HepG2 (cell line): Measurements from ENCODE around the gene SLBP. TPM values are rescaled to one million over a fixed set of nuclear protein-coding genes. Genes with fewer than 3 reads are reported as not detected.

Experiments
- HOXA9 ChIP-seq: sonication (generic); formaldehyde crosslinking; IDR thresholded peaks from 2 replicates; pipeline ENCODE4 v1.8.1; 2022; ENCODE audit warnings: missing genetic modification reagents, mild to moderate bottlenecking, moderate library complexity, borderline replicate concordance
- MTA3 ChIP-seq: sonication (generic); formaldehyde crosslinking; IDR thresholded peaks from 2 replicates; pipeline ENCODE4 v1.4.0; 2020; ENCODE audit warnings: missing genetic modification reagents
- RARA ChIP-seq: IDR thresholded peaks from 2 replicates; pipeline ENCODE4 v1.6.1; 2016; ENCODE audit warnings: missing genetic modification reagents, missing compliant biosample characterization
- RERE ChIP-seq: IDR thresholded peaks from 2 replicates; pipeline ENCODE4 v1.6.1; 2016; ENCODE audit warnings: low read depth, missing genetic modification reagents, missing compliant biosample characterization
- SP1 ChIP-seq, 2 experiments: fragments of 450-650 bp in 1 of 2; sonication (generic) in 1 of 2; formaldehyde crosslinking in 1 of 2; IDR thresholded peaks; 2 replicates each; pipeline versions ENCODE4 v1.4.0 to v1.6.1; 2016 to 2020; ENCODE audit warnings: missing genetic modification reagents in 1 of 2
- TBX3 ChIP-seq: fragments of 450-650 bp; IDR thresholded peaks from 2 replicates; pipeline ENCODE4 v1.6.1; 2017; ENCODE audit warnings: antibody characterized with exemption, mild to moderate bottlenecking, inconsistent platforms, borderline replicate concordance
- TEAD2 ChIP-seq: sonication (generic); formaldehyde crosslinking; IDR thresholded peaks from 2 replicates; pipeline ENCODE4 v1.9.0; 2021; ENCODE audit warnings: missing genetic modification reagents
- WIZ ChIP-seq: sonication (generic); formaldehyde crosslinking; IDR thresholded peaks from 2 replicates; pipeline ENCODE4 v1.5.1; 2020; ENCODE audit warnings: mild to moderate bottlenecking, missing genetic modification reagents
- ZBTB34 ChIP-seq: sonication (generic); formaldehyde crosslinking; IDR thresholded peaks from 2 replicates; pipeline ENCODE4 v1.8.0; 2022; ENCODE audit warnings: mild to moderate bottlenecking, missing genetic modification reagents
- ZBTB7B ChIP-seq: sonication (generic); formaldehyde crosslinking; IDR thresholded peaks from 2 replicates; pipeline ENCODE4 v1.4.0; 2020; ENCODE audit warnings: missing genetic modification reagents
- ZNF101 ChIP-seq: sonication (generic); formaldehyde crosslinking; IDR thresholded peaks from 2 replicates; pipeline ENCODE4 v1.4.0; 2020; ENCODE audit warnings: mild to moderate bottlenecking, low read depth, missing genetic modification reagents, borderline replicate concordance
- ZNF180 ChIP-seq: sonication (generic); formaldehyde crosslinking; IDR thresholded peaks from 2 replicates; pipeline ENCODE4 v1.4.0; 2020; ENCODE audit warnings: low read depth, missing genetic modification reagents, borderline replicate concordance
- ZNF282 ChIP-seq: fragments of 450-650 bp; IDR thresholded peaks from 2 replicates; pipeline ENCODE4 v1.6.1; 2018; ENCODE audit not compliant: partially characterized antibody
- ZNF672 ChIP-seq: sonication (generic); formaldehyde crosslinking; IDR thresholded peaks from 2 replicates; pipeline ENCODE4 v1.8.1; 2022; ENCODE audit warnings: missing genetic modification reagents
- ZNF674 ChIP-seq: sonication (generic); formaldehyde crosslinking; IDR thresholded peaks from 2 replicates; pipeline ENCODE4 v1.5.0; 2020; ENCODE audit warnings: low read depth, mild to moderate bottlenecking, missing genetic modification reagents
- ZNF746 ChIP-seq: sonication (generic); formaldehyde crosslinking; IDR thresholded peaks from 2 replicates; pipeline ENCODE4 v1.8.0; 2022; ENCODE audit warnings: mild to moderate bottlenecking, missing genetic modification reagents
- polyA plus RNA-seq, 8 experiments: library from polyadenylated mRNA; depleted of rRNA in 3 of 8; stranded (reverse) in 7 of 8; unstranded in 1 of 8; fragments of >200 nt; fragmentation: Illumina TruSeq in 4 of 8; extraction: Trizol in 4 of 8; gene quantifications; 2 replicates each; pipeline versions ENCODE4 v1.2.1 to v1.2.3, GENCODE V29; 2011 to 2016; ENCODE audit warnings: low read depth in 4 of 8, missing spikeins in 1 of 8, mixed read lengths in 1 of 8; ENCODE audit not compliant: insufficient read depth in 1 of 8
- total RNA-seq, 5 experiments: library from RNA; depleted of rRNA; stranded (reverse); fragments of >200 nt; fragmentation: Illumina TruSeq; extraction: Trizol; gene quantifications; 2 replicates each; pipeline ENCODE4 v1.2.3, GENCODE V29; 2016; ENCODE audit warnings: low read depth in 1 of 5
- TF ChIP-seq, protein P1 (sequence below): IDR thresholded peaks from 2 replicates; pipeline ENCODE4 v1.4.0; 2020; ENCODE audit warnings: mild to moderate bottlenecking, missing genetic modification reagents
- TF ChIP-seq, protein P2 (sequence below): sonication (generic); formaldehyde crosslinking; IDR thresholded peaks from 2 replicates; pipeline ENCODE4 v1.4.0; 2020; ENCODE audit warnings: low read depth, mild to moderate bottlenecking, missing genetic modification reagents

The SLBP gene
- total and polyA plus RNA-seq, 2 of the 13 experiments (the other 11 are each of a cell fraction or from before 2014, with no cell fraction given), result 43.9 to 104 TPM

DNA sequence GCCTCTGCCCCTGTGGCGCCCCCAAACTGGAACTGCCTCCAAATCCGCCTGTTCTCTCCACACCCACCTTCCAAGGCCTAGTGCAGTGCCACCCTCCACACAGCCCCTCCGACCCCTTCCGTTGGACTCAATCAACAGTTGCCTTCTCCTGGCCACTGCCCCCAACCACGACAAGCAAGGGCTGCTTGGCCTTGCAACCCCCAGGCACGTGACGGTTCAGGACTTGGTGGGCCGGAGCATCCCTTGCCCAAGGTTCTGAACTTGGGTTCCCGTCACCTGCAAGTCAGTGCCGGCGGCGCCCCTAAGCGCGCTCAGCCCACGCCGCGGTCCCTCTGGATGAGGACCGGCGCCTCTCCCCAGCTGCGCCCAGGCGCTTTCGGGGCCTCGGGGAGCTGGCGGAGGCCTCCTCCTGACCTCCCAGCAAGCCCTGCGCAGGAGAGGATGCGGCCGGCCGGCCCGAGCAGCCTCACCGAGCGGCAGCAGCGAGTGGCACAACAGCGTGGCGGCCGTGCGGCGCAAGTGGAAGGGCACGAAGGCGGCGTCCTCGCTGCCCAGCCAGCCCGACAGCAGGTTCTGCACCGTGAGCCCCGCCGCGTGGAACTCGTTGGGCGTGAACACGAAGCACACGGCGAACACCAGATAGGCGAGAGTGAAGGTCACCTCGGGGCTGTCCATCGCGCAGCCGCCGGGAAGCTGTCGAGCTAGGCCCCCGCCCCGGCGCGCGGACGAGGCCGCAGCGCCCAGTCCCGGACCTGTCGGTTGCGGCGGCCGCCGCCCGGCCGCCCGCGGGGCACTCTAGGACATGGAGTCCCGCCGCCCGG lies 8.3 kb upstream of the SLBP start (continued):
- TF ChIP-seq, protein P1, sequence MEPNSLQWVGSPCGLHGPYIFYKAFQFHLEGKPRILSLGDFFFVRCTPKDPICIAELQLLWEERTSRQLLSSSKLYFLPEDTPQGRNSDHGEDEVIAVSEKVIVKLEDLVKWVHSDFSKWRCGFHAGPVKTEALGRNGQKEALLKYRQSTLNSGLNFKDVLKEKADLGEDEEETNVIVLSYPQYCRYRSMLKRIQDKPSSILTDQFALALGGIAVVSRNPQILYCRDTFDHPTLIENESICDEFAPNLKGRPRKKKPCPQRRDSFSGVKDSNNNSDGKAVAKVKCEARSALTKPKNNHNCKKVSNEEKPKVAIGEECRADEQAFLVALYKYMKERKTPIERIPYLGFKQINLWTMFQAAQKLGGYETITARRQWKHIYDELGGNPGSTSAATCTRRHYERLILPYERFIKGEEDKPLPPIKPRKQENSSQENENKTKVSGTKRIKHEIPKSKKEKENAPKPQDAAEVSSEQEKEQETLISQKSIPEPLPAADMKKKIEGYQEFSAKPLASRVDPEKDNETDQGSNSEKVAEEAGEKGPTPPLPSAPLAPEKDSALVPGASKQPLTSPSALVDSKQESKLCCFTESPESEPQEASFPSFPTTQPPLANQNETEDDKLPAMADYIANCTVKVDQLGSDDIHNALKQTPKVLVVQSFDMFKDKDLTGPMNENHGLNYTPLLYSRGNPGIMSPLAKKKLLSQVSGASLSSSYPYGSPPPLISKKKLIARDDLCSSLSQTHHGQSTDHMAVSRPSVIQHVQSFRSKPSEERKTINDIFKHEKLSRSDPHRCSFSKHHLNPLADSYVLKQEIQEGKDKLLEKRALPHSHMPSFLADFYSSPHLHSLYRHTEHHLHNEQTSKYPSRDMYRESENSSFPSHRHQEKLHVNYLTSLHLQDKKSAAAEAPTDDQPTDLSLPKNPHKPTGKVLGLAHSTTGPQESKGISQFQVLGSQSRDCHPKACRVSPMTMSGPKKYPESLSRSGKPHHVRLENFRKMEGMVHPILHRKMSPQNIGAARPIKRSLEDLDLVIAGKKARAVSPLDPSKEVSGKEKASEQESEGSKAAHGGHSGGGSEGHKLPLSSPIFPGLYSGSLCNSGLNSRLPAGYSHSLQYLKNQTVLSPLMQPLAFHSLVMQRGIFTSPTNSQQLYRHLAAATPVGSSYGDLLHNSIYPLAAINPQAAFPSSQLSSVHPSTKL (CRISPR knock-in tag), result no peak
- TF ChIP-seq SP1 (IDR thresholded peaks at IDR 0.05) (no peak), SP1 (CRISPR knock-in tag; IDR thresholded peaks at IDR 0.05) (no peak), ZNF672 (peak; percentile 66; the same call in 1 of the 2 replicates), MTA3 (CRISPR knock-in tag) (no peak), ZBTB34 (CRISPR knock-in tag) (no peak), RERE (no peak), ZNF746 (CRISPR knock-in tag) (no peak), WIZ (no peak), RARA (CRISPR knock-in tag) (peak; percentile 26; the same call in 1 of the 2 replicates), ZNF674 (CRISPR knock-in tag) (no peak), ZNF101 (CRISPR knock-in tag) (no peak), ZNF180 (CRISPR knock-in tag) (no peak), ZBTB7B (CRISPR knock-in tag) (no peak), TBX3 (no peak), TEAD2 (CRISPR knock-in tag) (no peak), ZNF282 (no peak), HOXA9 (CRISPR knock-in tag) (0 out of 2 replicates have a peak, but pooled peaks have one; percentile 86)
- TF ChIP-seq, protein P2, sequence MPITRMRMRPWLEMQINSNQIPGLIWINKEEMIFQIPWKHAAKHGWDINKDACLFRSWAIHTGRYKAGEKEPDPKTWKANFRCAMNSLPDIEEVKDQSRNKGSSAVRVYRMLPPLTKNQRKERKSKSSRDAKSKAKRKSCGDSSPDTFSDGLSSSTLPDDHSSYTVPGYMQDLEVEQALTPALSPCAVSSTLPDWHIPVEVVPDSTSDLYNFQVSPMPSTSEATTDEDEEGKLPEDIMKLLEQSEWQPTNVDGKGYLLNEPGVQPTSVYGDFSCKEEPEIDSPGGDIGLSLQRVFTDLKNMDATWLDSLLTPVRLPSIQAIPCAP (CRISPR knock-in tag), result no peak
